Measurements from ENCODE around the gene BCL2L12.
"Not testable (repeated sequence)": the region's sequence is repeated elsewhere in the genome, so short reads cannot be mapped to it uniquely, and the experiment has no call there.

BCL2L12 gene

GRCh38 chr19:49665351-49666119 is at the start of gene BCL2L12, which contains the start of gene IRF3:
BCL2L12 (plus strand) TSS chr19:49665933; CDS start chr19:49666693, 760 bp downstream.
IRF3 (minus strand) TSS chr19:49665857; CDS start chr19:49664838, 1,019 bp downstream.
- peak within 1 kb of the TSS; percentile 47 to 87 (median 78) for H3K4me3 ChIP-seq

GRCh38 chr19:49616532-49616931 is 49.2 kb upstream of the BCL2L12 start:
- no peak overlapping the region for H3K4me3 ChIP-seq
- H3K27ac ChIP-seq, result no peak overlapping the region

More at GRCh38 chr19:49665351-49666119, at the start of gene BCL2L12, which contains the start of gene IRF3:
- H3K27ac ChIP-seq, result peak within 1 kb of the TSS; percentile 58 to 95 (median 84)

GRCh38 chr19:49616945-49617344 is 48.8 kb upstream of the BCL2L12 start:
- no peak overlapping the region for H3K4me3 ChIP-seq
- H3K27ac ChIP-seq, result no peak overlapping the region

- not testable (repeated sequence) for H3K27ac ChIP-seq, H3K4me3 ChIP-seq
These were observed 47.9 kb upstream of the BCL2L12 start for GRCh38 chr19:49617860-49618259.

GRCh38 chr19:49624967-49625910 is 40.5 kb upstream of the BCL2L12 start:
- no peak overlapping the region for H3K4me3 ChIP-seq
- H3K27ac ChIP-seq, result no peak overlapping the region

- no peak overlapping the region for H3K4me3 ChIP-seq
- H3K27ac ChIP-seq, result no peak overlapping the region
These were observed 39.5 kb upstream of the BCL2L12 start for GRCh38 chr19:49626226-49626625.

- H3K4me3 ChIP-seq, result no peak overlapping the region
- H3K27ac ChIP-seq, result no peak overlapping the region
These were observed 36.1 kb upstream of the BCL2L12 start for GRCh38 chr19:49629659-49630058.

- Histone ChIP-seq H3K4me3 (no peak overlapping the region), H3K27ac (peak overlapping the region in 3 of 21 experiments; percentile 35 to 47 (median 38))
These were observed 34.6 kb upstream of the BCL2L12 start for GRCh38 chr19:49631014-49631588.

GRCh38 chr19:49631610-49632192 is 34.0 kb upstream of the BCL2L12 start:
- Histone ChIP-seq H3K4me3 (no peak overlapping the region), H3K27ac (no peak overlapping the region)

GRCh38 chr19:49632576-49632975 is 33.2 kb upstream of the BCL2L12 start:
- Histone ChIP-seq H3K27ac (no peak overlapping the region), H3K4me3 (no peak overlapping the region)

- H3K4me3 ChIP-seq, result not testable (repeated sequence)
- peak overlapping the region in 1 of 21 experiments; percentile 26 for H3K27ac ChIP-seq
These were observed 32.5 kb upstream of the BCL2L12 start for GRCh38 chr19:49633273-49633672.

- H3K27ac ChIP-seq, result peak overlapping the region in 12 of 21 experiments; percentile 15 to 82 (median 67)
- no peak overlapping the region for H3K4me3 ChIP-seq
These were observed 30.1 kb upstream of the BCL2L12 start for GRCh38 chr19:49635530-49636232.

- H3K27ac ChIP-seq, result peak overlapping the region in 10 of 21 experiments; percentile 15 to 82 (median 67)
- H3K4me3 ChIP-seq, result no peak overlapping the region
These were observed 29.4 kb upstream of the BCL2L12 start for GRCh38 chr19:49636233-49636932.

GRCh38 chr19:49637821-49638738 is 27.7 kb upstream of the BCL2L12 start:
- H3K4me3 ChIP-seq, result peak overlapping the region in 6 of 7 experiments; percentile 1 to 97 (median 53)
- peak overlapping the region in 20 of 21 experiments; percentile 55 to 99 (median 80) for H3K27ac ChIP-seq

GRCh38 chr19:49639401-49640112 is 26.2 kb upstream of the BCL2L12 start:
- peak overlapping the region; percentile 51 to 97 (median 56) for H3K4me3 ChIP-seq
- H3K27ac ChIP-seq, result peak overlapping the region; percentile 17 to 100 (median 96)

- peak within 1 kb of the TSS; percentile 51 to 97 (median 56) for H3K4me3 ChIP-seq
- peak within 1 kb of the TSS; percentile 70 to 100 (median 98) for H3K27ac ChIP-seq
These were observed 25.4 kb upstream of the BCL2L12 start, which contains the start of gene RRAS for GRCh38 chr19:49640113-49640898. RRAS (minus strand) TSS chr19:49640143; CDS start chr19:49640098, 45 bp downstream.

All from skin epidermis (tissue), 12 donors.